DMS79 (cell line): ENCODE measurements around the gene EDEM2.
"Not testable (repeated sequence)": the region's sequence is repeated elsewhere in the genome, so short reads cannot be mapped to it uniquely, and the experiment has no call there.

Experiments
- DNase-seq: peaks from one replicate; lab custom pipeline; 2025; lab: John Stamatoyannopoulos, UW

The EDEM2 gene

DNA sequence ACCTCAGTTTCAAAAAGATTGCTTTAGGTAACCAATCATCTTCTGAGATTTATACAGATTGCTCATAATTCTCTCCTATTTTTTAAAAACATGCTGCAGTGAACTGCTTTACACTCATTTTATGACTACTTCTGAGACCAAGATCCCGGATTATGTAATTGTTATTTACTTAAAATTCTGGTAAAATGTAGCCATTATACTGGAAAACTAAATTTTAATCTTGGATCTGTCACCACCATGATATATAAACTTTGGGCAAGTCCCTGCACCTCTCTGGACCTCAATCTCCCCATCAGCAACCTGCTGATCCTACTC is 24.3 kb upstream of the EDEM2 start:
- no peak for DNase-seq

DNA sequence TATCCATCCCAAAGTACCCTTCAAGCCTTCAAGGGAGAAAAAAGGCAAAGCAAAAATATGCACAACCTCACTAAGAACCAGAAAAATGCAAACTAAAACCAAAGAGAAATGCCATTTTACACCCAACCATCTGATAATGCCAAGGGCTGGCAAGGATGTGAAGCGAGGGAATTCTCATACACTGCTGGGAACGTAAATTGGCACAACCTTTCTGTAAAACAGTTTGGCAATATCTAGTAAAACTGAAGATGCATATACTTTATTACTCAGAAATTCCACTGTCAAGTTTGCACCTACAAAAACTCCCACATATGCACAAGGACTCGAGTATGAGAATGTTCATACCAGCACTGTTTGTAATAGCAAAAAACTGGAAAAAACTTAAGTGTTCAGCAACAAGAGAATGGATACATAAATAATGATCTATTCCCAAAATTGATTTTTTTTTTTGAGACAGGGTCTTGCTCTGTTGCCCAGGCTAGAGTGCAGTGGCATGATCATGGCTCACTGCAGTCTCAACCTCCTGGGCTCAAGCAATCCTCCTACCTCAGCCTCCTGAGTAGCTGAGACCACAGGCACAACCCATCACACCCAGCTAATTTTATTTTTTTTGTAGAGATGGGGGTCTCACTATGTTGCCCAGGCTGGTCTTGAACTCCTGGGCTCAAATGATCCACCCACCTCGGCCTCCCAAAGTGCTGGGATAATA is 21.7 kb upstream of the EDEM2 start:
- DNase-seq = not testable (repeated sequence)

DNA sequence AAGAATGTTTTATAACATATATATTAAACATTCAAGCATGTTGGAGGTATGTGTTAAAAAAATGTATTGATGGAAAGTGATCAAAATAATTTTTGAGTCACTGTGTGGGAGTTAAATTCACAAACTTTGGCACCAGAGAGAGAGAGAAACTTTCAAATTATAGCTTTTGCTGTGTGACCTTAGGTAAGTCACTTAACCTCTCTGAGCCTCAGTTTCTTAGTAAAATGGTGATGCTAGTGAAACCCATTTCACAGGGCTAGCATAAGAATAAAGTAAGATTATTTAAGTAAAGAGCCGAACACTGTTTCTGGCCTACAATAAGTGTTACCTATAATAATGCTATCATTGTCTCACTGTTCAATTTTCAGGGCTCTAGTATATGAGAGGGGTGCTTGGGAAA is 20.7 kb upstream of the EDEM2 start:
- no peak for DNase-seq

DNA sequence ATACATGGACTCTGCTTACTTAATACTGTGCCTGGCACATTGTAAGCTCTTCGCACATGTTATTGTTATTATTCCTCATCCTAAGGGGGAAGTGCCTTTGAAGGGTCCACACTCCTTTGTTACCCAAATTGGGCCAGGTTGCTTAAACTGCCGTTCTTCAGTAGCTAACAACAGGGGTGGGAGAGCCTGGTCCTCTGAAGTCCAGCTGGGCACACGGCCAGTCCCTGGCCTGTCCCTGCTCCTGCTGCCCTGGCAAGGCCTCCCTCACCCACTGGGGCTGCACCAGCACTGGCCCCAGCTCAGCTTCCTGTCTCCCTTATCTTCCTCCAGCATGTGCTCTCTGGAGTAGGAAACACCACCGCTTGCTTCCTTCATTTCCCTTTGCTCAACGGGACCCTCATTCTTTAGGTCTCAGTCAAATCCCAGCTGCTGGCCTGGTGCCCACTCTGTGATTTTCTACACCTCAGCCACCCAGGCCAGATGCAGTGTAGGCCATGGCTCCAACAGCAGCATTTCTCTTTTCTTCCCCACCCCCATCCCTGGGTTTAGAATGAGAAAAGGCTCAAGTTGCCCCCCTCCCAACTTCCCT is 19.2 kb upstream of the EDEM2 start:
- DNase-seq = no peak

DNA sequence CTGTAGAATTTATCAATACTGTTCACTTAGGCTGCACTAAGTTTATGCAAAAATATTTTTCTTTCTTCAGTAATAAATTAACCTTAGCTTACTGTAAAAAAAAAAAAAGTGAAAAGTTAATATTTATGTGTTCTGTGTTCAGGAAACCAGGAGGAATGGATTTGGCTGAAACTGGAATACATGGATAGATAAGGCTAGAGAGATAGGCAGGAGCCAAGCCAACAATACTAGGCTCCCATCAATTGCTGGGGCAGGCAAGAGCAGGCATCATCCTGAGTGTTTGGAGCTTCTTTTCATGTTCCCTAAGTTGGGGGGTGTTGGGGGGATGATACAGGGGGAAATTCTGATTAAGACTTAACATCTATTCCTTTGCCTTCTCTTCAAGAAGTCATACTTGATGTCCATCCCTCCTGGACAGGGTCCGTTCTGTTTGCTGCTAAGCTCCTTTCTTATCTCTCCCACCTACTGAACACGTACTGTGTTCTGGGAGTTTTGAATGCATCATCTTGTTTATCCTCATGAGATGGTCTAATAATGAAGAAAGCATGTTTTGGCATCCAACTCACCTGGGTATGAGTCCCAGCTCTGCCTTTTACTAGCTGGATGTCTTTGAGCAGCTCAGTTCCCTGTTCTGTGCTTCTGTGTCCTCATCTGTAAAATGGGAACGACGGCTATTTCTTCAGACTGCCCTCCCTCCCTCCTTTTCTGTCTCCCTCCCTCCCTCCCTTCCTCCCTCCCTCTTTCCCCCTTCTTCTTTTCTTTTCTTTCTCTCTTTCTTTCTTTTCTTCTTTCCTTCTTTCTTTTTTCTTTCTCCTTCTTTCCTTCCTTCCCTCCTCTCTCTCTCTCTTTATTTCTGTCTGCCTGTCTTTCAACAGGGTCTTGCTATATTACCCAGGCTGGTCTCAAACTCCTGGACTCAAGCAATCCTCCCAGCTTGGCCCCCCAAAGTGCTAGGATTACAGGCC is 18.4 kb upstream of the EDEM2 start:
- no peak for DNase-seq

DNA sequence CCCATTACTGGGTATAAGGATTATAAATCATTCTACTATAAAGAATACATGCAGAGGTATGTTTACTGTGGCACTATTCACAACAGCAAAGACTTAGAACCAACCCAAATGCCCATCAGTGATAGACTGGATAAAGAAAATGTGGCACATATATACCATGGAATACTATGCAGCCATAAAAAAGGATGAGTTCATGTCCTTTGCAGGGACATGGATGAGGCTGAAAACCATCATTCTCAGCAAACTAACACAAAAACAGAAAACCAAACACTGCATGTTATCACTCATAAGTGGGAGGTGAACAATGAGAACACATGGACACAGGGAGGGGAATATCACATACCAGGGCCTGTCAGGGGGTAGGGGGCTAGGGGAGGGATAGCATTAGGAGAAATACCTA is 17.4 kb upstream of the EDEM2 start:
- DNase-seq = not testable (repeated sequence)

DNA sequence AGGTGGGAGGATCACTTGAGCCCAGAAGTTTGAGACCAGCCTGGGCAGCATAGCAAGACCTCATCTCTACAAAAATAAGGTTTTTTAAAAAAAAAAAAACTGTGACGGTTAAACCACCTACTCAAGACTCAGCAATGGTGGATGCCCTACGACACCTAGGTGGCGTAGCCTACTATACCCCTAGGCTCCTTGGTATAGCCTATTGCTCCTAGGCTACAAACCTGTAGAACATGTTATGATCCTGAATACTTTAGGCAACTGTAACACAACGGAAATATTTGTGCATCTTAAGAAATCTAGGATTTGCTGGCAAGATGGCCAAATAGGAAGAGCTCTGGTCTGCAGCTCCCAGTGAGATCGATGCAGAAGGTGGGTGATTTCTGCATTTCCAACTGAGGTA is 13.2 kb upstream of the EDEM2 start:
- not testable (repeated sequence) for DNase-seq

DNA sequence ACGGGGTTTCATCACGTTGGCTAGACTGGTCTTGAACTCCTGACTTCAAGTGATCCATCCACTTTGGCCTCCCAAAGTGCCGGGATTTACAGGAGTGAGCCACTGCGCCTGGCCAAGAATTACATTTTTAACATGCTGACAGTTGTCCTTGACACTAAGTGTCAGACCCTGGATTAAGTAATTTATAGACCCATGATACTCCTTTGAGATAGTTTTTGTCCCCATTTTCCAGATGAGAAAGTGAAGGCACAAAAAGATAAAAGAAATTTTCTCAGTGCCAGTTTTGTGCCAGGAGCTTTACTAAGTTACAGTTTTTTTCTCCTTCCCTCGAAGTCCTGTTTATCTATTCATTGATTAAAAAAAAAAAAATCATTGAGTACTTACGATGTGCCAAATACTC is 9.8 kb upstream of the EDEM2 start:
- DNase-seq = no peak

DNA sequence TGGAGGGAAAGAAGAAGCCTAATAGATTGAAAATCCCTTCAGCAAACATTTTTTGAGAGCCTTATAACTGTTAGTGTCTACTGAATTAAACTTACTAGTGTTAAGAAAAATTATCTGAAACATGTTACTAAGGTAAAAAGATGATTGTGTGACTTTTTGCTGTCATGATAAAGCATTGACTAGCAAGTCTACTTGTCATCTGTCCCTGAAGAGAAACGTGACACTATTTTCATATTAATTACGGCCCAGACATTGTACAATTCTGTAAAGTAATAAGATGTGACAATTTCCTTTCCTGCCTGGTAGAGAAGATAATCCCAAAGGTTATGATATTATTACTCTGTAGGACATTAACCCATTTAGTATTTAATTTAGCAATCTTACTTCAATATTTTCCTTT is 8.8 kb upstream of the EDEM2 start:
- no peak for DNase-seq

DNA sequence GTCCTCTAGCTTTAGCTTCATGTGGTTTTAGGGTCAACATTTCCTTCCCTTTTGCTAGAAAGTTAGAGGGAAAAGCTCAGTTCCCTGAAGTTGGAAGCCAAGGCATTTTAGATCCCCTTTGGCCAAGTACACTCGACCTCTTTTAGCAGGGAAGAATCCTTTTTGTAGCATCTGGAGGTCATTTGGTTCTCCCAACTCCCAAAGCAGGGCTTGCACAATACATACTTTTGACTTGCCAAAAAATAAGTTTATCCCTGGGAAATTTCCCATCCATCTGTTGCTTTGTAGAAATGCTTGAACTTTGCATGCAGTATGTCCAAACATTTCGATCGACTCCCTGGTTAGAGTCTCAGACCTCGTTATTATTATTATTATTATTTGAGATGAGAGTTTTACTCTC is 4.6 kb upstream of the EDEM2 start:
- no peak for DNase-seq

DNA sequence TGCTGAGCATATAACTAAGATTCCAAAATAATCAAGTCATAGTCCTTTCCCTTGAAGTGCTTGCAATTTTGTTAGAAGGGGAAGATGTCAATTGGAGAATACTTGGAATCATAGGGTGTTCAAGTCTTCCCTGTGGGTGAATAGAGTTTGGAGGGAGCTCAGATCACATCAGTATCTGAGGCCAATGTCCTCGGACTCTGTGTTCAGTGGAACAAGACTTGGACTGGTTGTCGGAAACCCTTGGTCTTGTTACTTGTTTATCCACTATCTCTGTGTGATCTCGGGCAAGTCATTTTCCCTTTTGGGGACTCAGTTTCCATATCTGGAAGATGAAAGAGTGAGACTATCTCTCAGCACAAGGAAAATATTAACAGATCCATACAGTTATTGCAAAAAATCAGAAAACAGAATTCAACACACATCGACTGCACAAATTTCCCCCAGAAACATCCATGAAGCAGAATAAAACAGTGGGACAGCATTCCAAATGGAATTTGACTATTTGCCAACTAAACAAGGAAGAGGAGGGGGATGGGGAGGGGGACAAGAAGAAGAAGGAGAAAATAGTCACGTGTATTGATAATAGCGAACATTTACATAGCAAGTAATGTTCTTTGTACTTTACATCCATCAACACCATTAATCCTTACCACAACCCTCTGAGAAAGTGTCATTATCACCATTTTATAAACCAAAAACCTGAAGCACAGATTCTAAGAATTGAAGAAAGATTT is 3.9 kb upstream of the EDEM2 start:
- no peak for DNase-seq

DNA sequence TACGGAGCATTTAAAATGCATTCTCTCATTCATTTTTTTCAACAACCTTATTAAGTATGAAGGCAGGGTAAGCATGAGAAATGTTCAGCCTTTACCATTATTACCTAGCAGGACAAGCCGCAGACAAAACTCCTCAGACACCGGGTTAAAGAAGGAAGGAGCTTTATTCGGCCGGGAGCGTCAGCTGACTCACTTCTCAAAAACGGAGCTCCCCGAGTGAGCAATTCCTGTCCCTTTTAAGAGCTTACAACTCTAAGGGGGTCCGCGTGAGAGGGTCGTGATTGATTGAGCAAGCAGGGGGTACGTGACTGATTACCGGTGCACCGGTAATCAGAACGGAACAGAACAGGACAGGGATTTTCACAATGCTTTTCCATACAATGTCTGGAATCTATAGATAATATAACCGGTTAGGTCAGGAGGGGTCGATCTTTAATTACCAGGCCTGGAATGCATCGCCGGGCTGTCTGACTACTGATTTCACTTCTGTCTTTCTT is 487 bp upstream of the EDEM2 start:
- not testable (repeated sequence) for DNase-seq

DNA sequence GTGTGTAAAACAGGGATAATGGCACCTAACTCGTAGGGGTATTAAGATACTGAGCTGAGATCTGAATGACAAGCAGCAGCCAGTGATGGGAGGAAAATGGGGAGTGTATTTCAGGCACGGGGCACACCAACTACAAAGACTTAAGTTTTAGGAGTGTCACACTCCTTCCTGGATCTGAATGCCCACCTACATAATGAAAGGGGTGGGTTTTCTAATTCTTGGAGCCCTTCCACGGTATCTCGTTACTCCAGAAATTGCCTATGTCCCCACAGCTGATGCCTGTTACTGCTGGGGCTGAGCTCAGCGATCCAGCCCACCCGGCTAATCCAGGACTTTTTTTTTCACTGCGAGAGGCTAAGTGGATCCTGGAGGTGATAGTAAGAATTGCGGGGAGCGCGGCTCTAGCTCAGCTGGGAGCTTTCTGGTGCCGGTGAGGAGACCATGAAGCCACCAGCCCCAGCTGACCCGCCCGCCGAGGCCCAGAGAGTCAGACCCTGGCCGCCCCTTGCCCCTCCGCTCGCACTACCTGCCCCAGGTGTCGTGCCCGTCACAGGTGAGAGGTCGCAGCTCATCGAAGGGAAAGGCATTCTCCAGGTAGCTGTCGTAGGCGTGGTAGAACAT is 727 bp downstream of the EDEM2 start:
- no peak for DNase-seq

DNA sequence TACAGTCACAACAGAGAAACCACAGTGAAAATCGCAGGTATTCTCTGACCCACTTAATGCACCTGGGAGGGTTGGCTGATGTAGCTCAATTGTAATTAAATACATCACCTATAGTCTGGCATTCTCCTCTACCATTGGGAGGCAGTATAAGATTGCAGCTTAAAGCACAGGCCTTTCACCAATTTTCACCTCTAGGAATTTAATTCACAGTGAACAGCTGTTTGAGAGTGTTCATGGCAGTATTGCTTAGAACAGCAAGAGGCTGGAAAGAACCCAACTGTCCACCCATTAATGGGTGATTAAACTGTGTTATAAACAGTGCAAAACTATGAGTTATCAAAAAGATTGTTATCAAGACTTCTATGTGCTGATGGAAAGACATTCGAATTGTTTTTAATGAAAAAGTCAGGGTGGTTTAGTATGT is 2.0 kb downstream of the EDEM2 start:
- DNase-seq = peak; percentile 31

DNA sequence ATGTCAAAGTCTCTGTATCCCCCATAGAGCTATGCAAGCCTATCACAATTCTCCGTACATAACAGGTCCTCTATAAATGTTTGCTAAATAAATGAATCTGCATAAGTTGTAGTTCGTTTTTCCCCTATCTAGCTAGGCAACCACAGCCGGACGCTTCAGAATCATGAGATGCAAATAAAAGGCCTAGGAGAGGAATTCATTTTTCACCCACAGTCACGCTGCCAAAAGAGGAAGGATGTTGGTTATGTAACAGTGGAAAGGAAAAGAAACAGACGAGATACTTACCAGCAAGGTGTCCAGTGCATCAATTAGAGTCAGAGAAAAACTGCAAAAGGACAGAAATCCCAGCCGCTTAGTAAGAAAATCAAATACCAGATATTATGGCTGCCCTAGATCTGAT is 2.4 kb downstream of the EDEM2 start:
- DNase-seq = no peak

DNA sequence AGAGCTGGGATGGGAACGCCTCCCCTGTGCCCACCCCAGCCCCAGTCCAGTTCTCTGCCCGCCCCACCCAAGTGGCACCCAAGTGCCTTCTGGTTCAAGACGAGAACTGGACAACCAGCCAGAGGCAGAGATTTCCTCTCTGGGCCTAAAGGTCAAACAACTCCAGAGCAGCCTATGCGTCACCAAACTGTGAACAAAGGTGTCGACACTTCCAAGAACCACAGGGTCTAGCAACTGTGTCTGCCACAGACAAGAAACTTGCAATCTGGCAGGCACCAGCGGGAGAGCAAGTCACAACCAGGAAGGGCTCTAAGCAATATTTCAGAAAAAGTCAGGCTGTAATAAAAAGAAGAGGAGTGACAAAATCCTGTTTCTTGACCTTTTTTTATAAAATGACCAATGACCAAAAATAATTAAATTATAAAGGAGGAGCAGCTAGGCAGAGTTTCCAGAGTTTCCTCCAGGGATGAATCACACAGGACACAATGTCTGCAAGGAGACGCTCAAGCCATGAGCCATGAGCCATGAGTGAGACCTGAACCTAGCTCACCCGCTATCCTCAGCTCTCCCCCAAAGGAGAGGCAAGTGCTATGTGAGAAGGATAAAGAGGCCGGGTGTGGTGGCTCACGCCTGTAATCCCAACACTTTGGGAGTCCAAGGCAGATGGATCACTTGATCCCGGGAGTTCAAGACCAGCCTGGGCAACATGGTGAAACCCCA is 11.1 kb downstream of the EDEM2 start:
- no peak for DNase-seq

DNA sequence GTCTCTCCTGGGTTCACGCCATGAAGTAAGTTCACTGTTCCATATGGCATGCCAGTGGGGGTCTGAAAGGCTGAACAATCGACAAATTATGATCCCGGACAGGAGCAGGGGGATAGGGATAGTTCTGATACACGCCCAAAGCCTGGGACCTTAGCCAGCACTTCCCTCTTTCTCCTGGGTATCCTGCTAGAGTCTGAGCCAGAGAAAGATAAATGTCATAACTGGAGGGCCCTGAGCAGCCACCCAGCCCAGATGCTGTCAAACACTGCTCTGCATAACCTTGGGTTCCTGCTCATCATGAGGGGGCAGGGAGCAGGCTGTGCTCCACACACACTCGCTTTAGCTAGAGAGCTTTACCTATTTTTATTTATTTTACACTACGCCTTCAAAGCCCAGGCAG is 12.3 kb downstream of the EDEM2 start:
- no peak for DNase-seq

DNA sequence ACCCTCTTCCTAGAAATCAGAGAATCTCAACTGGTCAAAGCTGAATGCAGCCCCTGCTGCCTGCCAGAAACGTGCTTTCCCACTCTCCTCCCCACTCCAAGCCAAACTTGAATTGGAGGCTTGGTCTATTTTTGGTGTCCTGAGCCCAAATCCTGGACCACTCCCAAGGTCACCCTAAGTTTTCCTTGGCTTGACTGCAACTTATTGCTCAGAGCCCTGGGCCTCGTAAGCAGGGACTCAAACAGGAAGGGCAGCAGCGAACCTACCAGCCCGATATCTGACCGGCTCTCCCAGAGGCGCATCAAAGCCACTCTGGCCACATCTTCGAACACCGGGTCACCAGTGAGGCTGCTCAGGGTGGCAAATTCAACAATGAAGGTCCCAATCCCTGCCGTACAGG is 12.7 kb downstream of the EDEM2 start:
- DNase-seq = no peak

DNA sequence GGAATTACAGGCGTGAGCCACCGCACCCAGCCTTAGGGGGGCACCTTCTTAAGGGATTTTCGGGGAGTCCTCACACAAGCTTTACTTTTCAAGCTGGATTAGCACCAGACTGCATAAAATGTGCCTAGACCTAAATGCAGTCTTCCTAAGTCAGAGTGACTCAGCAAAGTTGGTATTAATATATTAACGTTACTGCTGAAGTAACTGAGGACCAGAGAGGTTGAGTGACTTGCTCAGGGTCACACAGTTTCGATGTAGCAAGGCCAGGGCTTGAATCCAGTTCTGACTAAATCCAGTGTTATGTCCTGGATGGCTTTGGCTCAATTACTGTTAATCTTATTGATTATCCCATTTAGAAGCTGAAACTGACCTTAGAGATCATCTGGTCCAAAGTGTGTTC is 13.4 kb downstream of the EDEM2 start:
- no peak for DNase-seq

DNA sequence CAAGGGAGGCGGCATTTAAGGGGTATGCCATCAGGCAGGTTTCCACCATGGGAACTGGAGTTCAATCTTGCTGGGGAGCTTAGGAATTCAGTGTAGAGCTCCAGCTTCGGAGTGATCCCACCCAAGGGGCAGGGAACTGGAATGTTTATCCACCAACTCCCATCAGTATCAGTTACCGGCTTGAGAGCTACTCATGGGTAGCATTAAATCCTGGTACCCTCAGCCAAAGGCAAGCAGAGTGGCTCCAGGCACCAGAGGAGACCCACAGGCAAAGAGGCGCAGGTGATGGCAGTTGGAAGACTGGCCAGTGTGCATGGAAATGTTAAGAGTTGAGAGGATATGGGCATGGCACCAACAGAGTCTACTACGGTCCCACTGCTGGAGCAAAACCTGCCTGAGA is 14.1 kb downstream of the EDEM2 start:
- DNase-seq = no peak

DNA sequence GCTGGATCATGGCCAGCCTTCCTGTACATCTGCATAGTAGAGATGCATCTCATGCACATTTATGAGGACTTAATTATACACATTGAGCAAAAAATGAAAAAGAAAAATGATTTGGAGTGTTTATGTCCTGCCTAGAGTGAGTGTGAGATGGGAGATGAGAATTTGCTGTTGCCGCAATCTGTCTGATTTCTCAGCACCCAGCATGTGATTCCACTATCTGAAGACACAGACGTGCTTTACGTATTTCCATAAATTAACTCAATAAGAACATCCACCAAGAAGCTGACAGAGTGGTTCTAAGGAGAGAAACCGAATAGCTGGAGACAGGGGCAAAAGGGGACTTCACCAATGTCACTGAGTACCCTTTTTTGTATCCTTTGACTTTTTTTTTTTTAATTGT is 15.2 kb downstream of the EDEM2 start:
- no peak for DNase-seq
